GM19043 (cell line): ENCODE data around the gene ALLC.
"Not testable (repeated sequence)": the region's sequence is repeated elsewhere in the genome, so short reads cannot be mapped to it uniquely, and the experiment has no call there.

Experiments
- ATAC-seq: cut with Tn5 transposase; IDR thresholded peaks from one replicate; pipeline ENCODE4 v1.9.1; 2021; ENCODE audit warnings: low read depth; ENCODE audit not compliant: unreplicated experiment

The ALLC gene

GRCh38 chr2:3657881-3658280, at the start of gene ALLC:
TSS of gene ALLC (plus strand) at chr2:3658200. CDS start at chr2:3671158, 12,958 bp downstream.
- ATAC-seq = no peak

GRCh38 chr2:3608373-3609278, 49.4 kb upstream of the ALLC start:
- no peak for ATAC-seq

- peak; percentile 66 for ATAC-seq
Observed at GRCh38 chr2:3609279-3609673, 48.7 kb upstream of the ALLC start.

- ATAC-seq = no peak
Observed at GRCh38 chr2:3610415-3610814, 47.6 kb upstream of the ALLC start.

- ATAC-seq = no peak
Observed at GRCh38 chr2:3610881-3611505, 47.0 kb upstream of the ALLC start.

GRCh38 chr2:3611589-3611988, 46.4 kb upstream of the ALLC start:
- no peak for ATAC-seq

- no peak for ATAC-seq
Observed at GRCh38 chr2:3612639-3613523, 45.1 kb upstream of the ALLC start.

GRCh38 chr2:3613524-3613905, 44.5 kb upstream of the ALLC start:
- no peak for ATAC-seq

- ATAC-seq = not testable (repeated sequence)
Observed at GRCh38 chr2:3614743-3615142, 43.3 kb upstream of the ALLC start.

GRCh38 chr2:3615541-3616200, 42.3 kb upstream of the ALLC start:
- ATAC-seq = not testable (repeated sequence)

GRCh38 chr2:3616435-3617197, 41.4 kb upstream of the ALLC start:
- not testable (repeated sequence) for ATAC-seq

- ATAC-seq = no peak
Observed at GRCh38 chr2:3617198-3617890, 40.7 kb upstream of the ALLC start.

- ATAC-seq = no peak
Observed at GRCh38 chr2:3618367-3618766, 39.6 kb upstream of the ALLC start.

GRCh38 chr2:3619033-3619432, 39.0 kb upstream of the ALLC start:
- no peak for ATAC-seq

- not testable (repeated sequence) for ATAC-seq
Observed at GRCh38 chr2:3619661-3620060, 38.3 kb upstream of the ALLC start.

- no peak for ATAC-seq
Observed at GRCh38 chr2:3620834-3621233, 37.2 kb upstream of the ALLC start.

GRCh38 chr2:3622967-3623366, 35.0 kb upstream of the ALLC start:
- no peak for ATAC-seq

GRCh38 chr2:3624059-3624794, 33.8 kb upstream of the ALLC start:
- ATAC-seq = peak; percentile 81
